Neural progenitor cell (in vitro differentiated cells): ENCODE measurements around the gene KDM2A. TPM values are rescaled to one million over a fixed set of nuclear protein-coding genes. Genes with fewer than 3 reads are reported as not detected.

ENCODE experiments used
- DNase-seq: peaks from one replicate; pipeline ENCODE4 v3.0.0-alpha.2; 2016; ENCODE audit warnings: low spot score
- H2AFZ ChIP-seq: fragments of 200-600 bp; sonication (generic); replicated peaks from 2 replicates; pipeline ENCODE4 v1.6.1; 2016; ENCODE audit warnings: antibody characterized with exemption
- H3F3A ChIP-seq: fragments of 200-600 bp; sonication (generic); 2 replicates; pipeline ENCODE4 v1.6.1; 2016; ENCODE audit warnings: antibody characterized with exemption, low read depth
- H3K27ac ChIP-seq: fragments of 200-600 bp; sonication (generic); 2 replicates; pipeline ENCODE4 v1.5.1; 2016; ENCODE audit warnings: mild to moderate bottlenecking
- H3K27me3 ChIP-seq: fragments of 200-600 bp; sonication (generic); 2 replicates; pipeline ENCODE4 v1.6.1; 2016; ENCODE audit warnings: mild to moderate bottlenecking, moderate library complexity
- H3K36me3 ChIP-seq: fragments of 200-600 bp; sonication (generic); 2 replicates; pipeline ENCODE4 v1.5.1; 2016
- H3K4me1 ChIP-seq: fragments of 200-600 bp; sonication (generic); 2 replicates; pipeline ENCODE4 v1.6.1; 2016; ENCODE audit warnings: mixed run types
- H3K4me2 ChIP-seq: fragments of 200-600 bp; sonication (generic); 2 replicates; pipeline ENCODE4 v1.6.1; 2016
- H3K4me3 ChIP-seq: fragments of 200-600 bp; sonication (generic); 2 replicates; pipeline ENCODE4 v1.5.1; 2016
- H3K79me2 ChIP-seq: fragments of 200-600 bp; sonication (generic); 2 replicates; pipeline ENCODE4 v1.6.1; 2016; ENCODE audit warnings: low read depth
- H3K9ac ChIP-seq: fragments of 200-600 bp; sonication (generic); 2 replicates; pipeline ENCODE4 v1.6.1; 2016
- H3K9me3 ChIP-seq: fragments of 200-600 bp; sonication (generic); 2 replicates; pipeline ENCODE4 v1.5.1; 2016; ENCODE audit warnings: low read depth
- H4K20me1 ChIP-seq: fragments of 200-600 bp; sonication (generic); 2 replicates; pipeline ENCODE4 v1.6.1; 2016; ENCODE audit warnings: low read depth
- H3K27ac Mint-ChIP-seq: 3 replicates; pipeline ENCODE4 v1.8.0; 2021; ENCODE audit warnings: mixed read lengths
- H3K27me3 Mint-ChIP-seq: 2 replicates; pipeline ENCODE4 v1.8.0; 2022; ENCODE audit warnings: low read depth, mild to moderate bottlenecking, inconsistent platforms, moderate library complexity, mixed read lengths; ENCODE audit not compliant: insufficient read depth
- H3K36me3 Mint-ChIP-seq: 3 replicates; pipeline ENCODE4 v1.8.0; 2021; ENCODE audit warnings: mixed read lengths
- H3K4me1 Mint-ChIP-seq: 3 replicates; pipeline ENCODE4 v1.8.0; 2021; ENCODE audit warnings: mixed read lengths
- H3K4me3 Mint-ChIP-seq: 3 replicates; pipeline ENCODE4 v1.8.0; 2021; ENCODE audit warnings: mild to moderate bottlenecking, moderate library complexity, mixed read lengths
- H3K9me3 Mint-ChIP-seq: 3 replicates; pipeline ENCODE4 v1.8.0; 2020; ENCODE audit warnings: mixed read lengths
- CTCF ChIP-seq: fragments of 200-600 bp; sonication (generic); IDR thresholded peaks from 2 replicates; pipeline ENCODE4 v1.5.1; 2017; ENCODE audit warnings: antibody characterized with exemption, mild to moderate bottlenecking
- EZH2 ChIP-seq: fragments of 200-600 bp; sonication (generic); IDR thresholded peaks from 2 replicates; pipeline ENCODE4 v1.6.1; 2017; ENCODE audit warnings: antibody characterized with exemption, mild to moderate bottlenecking, moderate library complexity
- EZH2phosphoT487 ChIP-seq: fragments of 200-600 bp; sonication (generic); IDR thresholded peaks from 2 replicates; pipeline ENCODE4 v1.6.1; 2017; ENCODE audit warnings: antibody characterized with exemption
- total RNA-seq: library from RNA; depleted of rRNA; stranded (reverse); fragments of >200 nt; gene quantifications from 2 replicates; pipeline ENCODE4 v1.2.3, GENCODE V29; 2015; ENCODE audit warnings: low replicate concordance

KDM2A gene
- total RNA-seq, 1 donor from 2014 or later: 49.5 TPM

- Histone ChIP-seq H3K27me3 (no peaks in the 10 kb centered on the region), H3K36me3 (no peaks in the 10 kb centered on the region), H3K9me3 (no peaks in the 10 kb centered on the region), H3F3A (peaks cover 9% of the 10 kb centered on the region), H4K20me1 (peaks cover 58% of the 10 kb centered on the region), H3K9ac (no peak overlapping the region), H3K27ac (no peak overlapping the region), H3K4me3 (no peak overlapping the region), H3K79me2 (peaks cover 52% of the 10 kb centered on the region), H3K4me1 (peaks cover 14% of the 10 kb centered on the region), H2AFZ (no peak overlapping the region), H3K4me2 (peak overlapping the region; percentile 68)
- no peak for TF ChIP-seq EZH2
- TF ChIP-seq CTCF: peak; percentile 20
- H3K27ac Mint-ChIP-seq: peak overlapping the region; percentile 80
- H3K4me1 Mint-ChIP-seq: peaks cover 11% of the 10 kb centered on the region
- H3K36me3 Mint-ChIP-seq: peaks cover 5% of the 10 kb centered on the region
- H3K4me3 Mint-ChIP-seq: peak overlapping the region; percentile 33
- DNase-seq: peak; percentile 39
- no peaks in the 10 kb centered on the region for H3K27me3 Mint-ChIP-seq
- H3K9me3 Mint-ChIP-seq: no peaks in the 10 kb centered on the region
Measured at GRCh38 chr11:67276781-67277230, 157.7 kb downstream of the KDM2A start.

GRCh38 chr11:67277231-67277961, 158.3 kb downstream of the KDM2A start:
- Histone ChIP-seq H3K27ac (peak overlapping the region; percentile 68), H3K4me1 (peaks cover 14% of the 10 kb centered on the region), H3K27me3 (no peaks in the 10 kb centered on the region), H3K4me2 (peak overlapping the region; percentile 68), H3K4me3 (peak overlapping the region; percentile 22), H3F3A (peaks cover 9% of the 10 kb centered on the region), H3K9ac (no peak overlapping the region), H3K79me2 (peaks cover 46% of the 10 kb centered on the region), H2AFZ (no peak overlapping the region), H3K36me3 (no peaks in the 10 kb centered on the region), H4K20me1 (peaks cover 53% of the 10 kb centered on the region), H3K9me3 (no peaks in the 10 kb centered on the region)
- Mint-ChIP-seq H3K9me3 (no peaks in the 10 kb centered on the region), H3K27me3 (peaks cover 1% of the 10 kb centered on the region), H3K4me3 (no peak overlapping the region), H3K36me3 (peaks cover 6% of the 10 kb centered on the region), H3K4me1 (peaks cover 11% of the 10 kb centered on the region), H3K27ac (no peak overlapping the region)
- DNase-seq: peak; percentile 70
- no peak for TF ChIP-seq CTCF
- no peak for TF ChIP-seq EZH2
- no peak for TF ChIP-seq EZH2phosphoT487

- H3K4me3 Mint-ChIP-seq: no peak overlapping the region
- peaks cover 36% of the 10 kb centered on the region for H3K79me2 ChIP-seq
- H3K4me3 ChIP-seq: no peak overlapping the region
- H3K27me3 Mint-ChIP-seq: peaks cover 2% of the 10 kb centered on the region
- peaks cover 43% of the 10 kb centered on the region for H4K20me1 ChIP-seq
- H3K9me3 Mint-ChIP-seq: no peaks in the 10 kb centered on the region
- TF ChIP-seq CTCF (no peak), EZH2phosphoT487 (no peak), EZH2 (no peak)
- no peak overlapping the region for H3K9ac ChIP-seq
- H3K4me2 ChIP-seq: no peak overlapping the region
- peak overlapping the region; percentile 68 for H3K27ac ChIP-seq
- no peaks in the 10 kb centered on the region for H3K27me3 ChIP-seq
- peaks cover 7% of the 10 kb centered on the region for H3K36me3 Mint-ChIP-seq
- no peak overlapping the region for H3K27ac Mint-ChIP-seq
- no peaks in the 10 kb centered on the region for H3K9me3 ChIP-seq
- H2AFZ ChIP-seq: no peak overlapping the region
- peaks cover 11% of the 10 kb centered on the region for H3K4me1 Mint-ChIP-seq
- peaks cover 14% of the 10 kb centered on the region for H3K4me1 ChIP-seq
- H3F3A ChIP-seq: peaks cover 9% of the 10 kb centered on the region
- no peaks in the 10 kb centered on the region for H3K36me3 ChIP-seq
- DNase-seq: no peak
Measured at GRCh38 chr11:67278135-67278938, 159.3 kb downstream of the KDM2A start.
